A673 (cell line): ENCODE results near the gene FLNC. TPM values are rescaled to one million over a fixed set of nuclear protein-coding genes. Genes with fewer than 3 reads are reported as not detected.

Source experiments
- BruUV-seq: library from RNA; stranded (reverse); fragments of 400-500 nt; replicated peaks from 2 replicates; lab custom pipeline; 2021; lab: Mats Ljungman, UMichigan
- CTCF ChIA-PET: fragments of 300-600 bp; sonication (Branson Sonifier 250); formaldehyde crosslinking; loops from one replicate; lab custom pipeline; 2022; ENCODE audit warnings: antibody characterized with exemption; lab: Charles Lee
- POLR2A ChIA-PET: fragments of 300-600 bp; sonication (Branson Sonifier 250); formaldehyde crosslinking; loops from one replicate; lab custom pipeline; 2022; ENCODE audit warnings: antibody characterized with exemption; ENCODE audit not compliant: low non-redundant PET; lab: Charles Lee
- DNase-seq: peaks from one replicate; pipeline ENCODE4 v3.0.0-alpha.2; 2015; ENCODE audit warnings: low spot score
- H3K27ac ChIP-seq: fragments of 200-600 bp; sonication (generic); 2 replicates; pipeline ENCODE4 v1.5.1; 2016; ENCODE audit warnings: mixed run types, low read depth, mild to moderate bottlenecking, mixed read lengths, antibody characterized with exemption, low read length; ENCODE audit not compliant: poor library complexity, severe bottlenecking
- H3K27me3 ChIP-seq: fragments of 200-600 bp; sonication (generic); replicated peaks from 2 replicates; pipeline ENCODE4 v1.6.1; 2017; ENCODE audit warnings: mixed run types, low read depth, mild to moderate bottlenecking, mixed read lengths, antibody characterized with exemption, low read length; ENCODE audit not compliant: insufficient read depth, poor library complexity
- H3K36me3 ChIP-seq: fragments of 200-600 bp; sonication (generic); 2 replicates; pipeline ENCODE4 v1.6.1; 2016; ENCODE audit warnings: mixed run types, mild to moderate bottlenecking, mixed read lengths, antibody characterized with exemption, low read length; ENCODE audit not compliant: insufficient read depth, poor library complexity, severe bottlenecking
- H3K4me1 ChIP-seq: fragments of 200-600 bp; sonication (generic); 2 replicates; pipeline ENCODE4 v1.6.1; 2017; ENCODE audit warnings: mixed run types, mild to moderate bottlenecking, mixed read lengths, antibody characterized with exemption, low read length; ENCODE audit not compliant: insufficient read depth, poor library complexity, severe bottlenecking
- H3K4me3 ChIP-seq: fragments of 200-600 bp; sonication (generic); 2 replicates; pipeline ENCODE4 v1.5.1; 2016; ENCODE audit warnings: low read depth, mixed run types, mild to moderate bottlenecking, mixed read lengths, low read length; ENCODE audit not compliant: poor library complexity, severe bottlenecking
- H3K9me3 ChIP-seq: fragments of 200-600 bp; sonication (generic); 2 replicates; pipeline ENCODE4 v1.6.1; 2016; ENCODE audit warnings: mixed run types, low read depth, mild to moderate bottlenecking, mixed read lengths, antibody characterized with exemption, low read length; ENCODE audit not compliant: poor library complexity, severe bottlenecking
- CTCF ChIP-seq: fragments of 300-800, 200-600 bp; sonication (generic); conservative IDR thresholded peaks from 2 replicates; pipeline ENCODE4 v1.5.1; 2017; ENCODE audit warnings: low read depth, mild to moderate bottlenecking, antibody characterized with exemption, low read length, moderate library complexity, mixed read lengths
- EZH2 ChIP-seq: fragments of 200-600 bp; sonication (generic); IDR thresholded peaks from 2 replicates; pipeline ENCODE4 v1.6.1; 2017; ENCODE audit warnings: borderline replicate concordance, low read depth, mild to moderate bottlenecking, mixed read lengths, antibody characterized with exemption, low read length; ENCODE audit not compliant: poor library complexity, severe bottlenecking
- intact Hi-C: fragments of 100-400 bp; cut with micrococcal nuclease; formaldehyde crosslinking; loops from one replicate; pipeline ENCODE4 v1.10.0; 2022; ENCODE audit not compliant: unreplicated experiment
- total RNA-seq: library from RNA; stranded (reverse); gene quantifications from 2 replicates; pipeline ENCODE4 v1.2.3, GENCODE V29; 2021

The FLNC gene
- total RNA-seq, 1 experiment from 2014 or later, result 6.5 TPM

GRCh38 chr7:128810997-128811396 is 19.2 kb upstream of the FLNC start:
- TF ChIP-seq CTCF (no peak), EZH2 (no peak)

DNA sequence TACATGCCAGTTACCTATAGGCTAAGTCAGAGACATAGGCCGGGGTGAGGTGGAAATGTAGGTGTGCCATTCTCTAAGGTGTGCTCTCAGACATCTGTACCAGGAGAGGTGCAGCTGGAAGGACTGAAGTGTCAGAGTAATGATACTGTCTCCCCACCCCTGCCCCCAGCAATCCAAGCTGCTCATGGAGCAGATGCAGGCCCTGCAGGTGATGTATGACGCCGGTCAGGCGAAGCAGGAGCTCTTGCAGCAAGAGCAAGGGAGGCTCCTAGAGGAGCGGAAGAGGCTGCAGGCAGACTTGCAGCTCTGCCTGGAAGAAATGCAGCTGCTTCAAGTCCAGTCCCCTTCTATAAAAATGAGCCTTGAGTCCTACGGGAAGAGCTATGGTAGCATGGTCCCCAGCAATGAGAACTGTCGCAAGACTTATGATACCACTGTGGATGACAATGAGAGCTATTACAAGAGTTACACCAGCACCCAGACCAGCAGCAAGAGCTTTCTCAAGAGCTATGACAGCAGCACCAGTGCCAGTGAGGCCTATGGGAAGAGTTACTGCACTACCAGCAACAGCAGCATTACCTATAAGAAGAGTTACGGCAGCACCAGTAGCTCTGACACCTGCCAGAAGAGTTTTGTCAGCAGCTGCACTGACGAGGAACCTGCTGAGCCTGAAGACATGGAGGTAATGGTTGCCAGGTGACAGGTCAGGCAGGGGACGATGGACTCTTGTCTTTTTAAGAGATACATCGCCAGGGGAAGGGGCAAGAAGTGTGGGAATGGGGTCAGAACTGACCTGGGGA is 18.4 kb upstream of the FLNC start:
- Histone ChIP-seq H3K27ac (no peak overlapping the region), H3K27me3 (no peaks in the 10 kb centered on the region), H3K4me3 (no peak overlapping the region), H3K4me1 (peaks cover 18% of the 10 kb centered on the region), H3K9me3 (no peaks in the 10 kb centered on the region), H3K36me3 (no peaks in the 10 kb centered on the region)
- TF ChIP-seq EZH2, result no peak
- no peak for TF ChIP-seq CTCF
- no peak for DNase-seq
- intact Hi-C loops, result no loop called here
- ChIA-PET POLR2A (no interaction called here), CTCF (interaction anchor here (1.5 kb wide), 1 partner anchor 31 kb away, joined by 4 read pairs; no protein-coding TSS in a partner anchor)
- BruUV-seq, result no TSS peak

More at GRCh38 chr7:128810997-128811396, 19.2 kb upstream of the FLNC start:
- intact Hi-C loops, result no loop called here
- Histone ChIP-seq H3K36me3 (no peaks in the 10 kb centered on the region), H3K4me1 (peaks cover 18% of the 10 kb centered on the region), H3K27me3 (no peaks in the 10 kb centered on the region), H3K4me3 (no peak overlapping the region), H3K9me3 (no peaks in the 10 kb centered on the region), H3K27ac (no peak overlapping the region)
- CTCF ChIA-PET, result no interaction called here
- no peak for DNase-seq
- POLR2A ChIA-PET, result no interaction called here
- no TSS peak for BruUV-seq

DNA sequence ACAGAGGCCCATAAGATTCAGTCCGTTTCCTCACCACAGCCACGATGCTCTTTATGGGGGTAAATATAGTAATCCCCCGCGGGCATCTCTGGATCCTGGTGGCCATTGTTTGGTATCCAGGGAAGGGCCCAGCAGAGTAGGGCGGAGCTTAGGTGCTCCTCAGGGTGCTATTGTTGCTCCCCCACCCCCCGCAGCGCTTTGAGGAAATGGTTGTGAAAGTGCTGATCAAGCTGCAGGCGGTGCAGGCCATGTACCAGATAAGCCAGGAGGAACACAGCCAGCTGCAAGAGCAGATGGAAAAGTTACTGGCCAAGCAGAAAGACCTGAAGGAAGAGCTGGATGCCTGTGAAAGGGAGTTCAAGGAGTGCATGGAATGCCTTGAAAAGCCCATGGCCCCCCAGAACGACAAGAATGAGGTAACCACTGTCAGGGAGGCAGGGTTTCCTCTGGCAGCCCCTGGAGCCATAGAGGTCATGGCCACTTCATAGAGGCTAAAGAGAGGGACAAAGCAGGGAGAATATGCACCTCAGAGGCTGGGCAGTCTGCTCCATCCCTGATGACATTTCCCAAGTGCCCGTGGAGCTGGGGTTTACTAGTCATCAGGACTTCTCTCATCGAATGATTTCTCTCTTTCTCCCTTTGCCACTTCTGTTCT is 17.6 kb upstream of the FLNC start:
- BruUV-seq, result no TSS peak
- CTCF ChIA-PET, result interaction anchor here (1.5 kb wide), 1 partner anchor 30 kb away, joined by 4 read pairs; no protein-coding TSS in a partner anchor

More for the DNA sequence above, 17.6 kb upstream of the FLNC start:
- Histone ChIP-seq H3K27me3 (no peaks in the 10 kb centered on the region), H3K9me3 (no peaks in the 10 kb centered on the region), H3K27ac (no peak overlapping the region), H3K36me3 (no peaks in the 10 kb centered on the region), H3K4me1 (peaks cover 18% of the 10 kb centered on the region), H3K4me3 (no peak overlapping the region)
- TF ChIP-seq CTCF (no peak), EZH2 (no peak)
- POLR2A ChIA-PET, result interaction anchor here (0.6 kb wide), 1 partner anchor 178 kb away, joined by 3 read pairs; no protein-coding TSS in a partner anchor
- peak; percentile 92 for DNase-seq
- intact Hi-C loops, result no loop called here
